ENCODE measurements around the gene OVOL1. TPM values are rescaled to one million over a fixed set of nuclear protein-coding genes. Genes with fewer than 3 reads are reported as not detected.
"Not testable (repeated sequence)": the region's sequence is repeated elsewhere in the genome, so short reads cannot be mapped to it uniquely, and the experiment has no call there.

OVOL1 gene
- total RNA-seq: 25.8 TPM

- DNase-seq (ENCODE audit: low spot score): peak; percentile 88
Observed at GRCh38 chr11:65786786-65787636, at the start of gene OVOL1. Gene OVOL1 (plus strand): TSS chr11:65787063. CDS start chr11:65787374, 311 bp downstream.

- no peak for DNase-seq (ENCODE audit: low spot score)
Observed at GRCh38 chr11:65739022-65739421, 47.8 kb upstream of the OVOL1 start.

- DNase-seq (ENCODE audit: low spot score): no peak
Observed at GRCh38 chr11:65741185-65741584, 45.7 kb upstream of the OVOL1 start.

GRCh38 chr11:65742353-65742752, 44.5 kb upstream of the OVOL1 start:
- no peak for DNase-seq (ENCODE audit: low spot score)

- no peak for DNase-seq (ENCODE audit: low spot score)
Observed at GRCh38 chr11:65743681-65744025, 43.2 kb upstream of the OVOL1 start.

- DNase-seq (ENCODE audit: low spot score): no peak
Observed at GRCh38 chr11:65744026-65744698, 42.7 kb upstream of the OVOL1 start.

GRCh38 chr11:65744699-65745042, 42.2 kb upstream of the OVOL1 start:
- no peak for DNase-seq (ENCODE audit: low spot score)

- DNase-seq (ENCODE audit: low spot score): no peak
Observed at GRCh38 chr11:65745049-65745448, 41.8 kb upstream of the OVOL1 start.

- DNase-seq (ENCODE audit: low spot score): not testable (repeated sequence)
Observed at GRCh38 chr11:65762169-65762568, 24.7 kb upstream of the OVOL1 start.

- DNase-seq (ENCODE audit: low spot score): not testable (repeated sequence)
Observed at GRCh38 chr11:65762816-65763215, 24.0 kb upstream of the OVOL1 start.

GRCh38 chr11:65764434-65764833, 22.4 kb upstream of the OVOL1 start:
- no peak for DNase-seq (ENCODE audit: low spot score)

- no peak for DNase-seq (ENCODE audit: low spot score)
Observed at GRCh38 chr11:65766535-65766934, 20.3 kb upstream of the OVOL1 start.

GRCh38 chr11:65767406-65767805, 19.5 kb upstream of the OVOL1 start:
- DNase-seq (ENCODE audit: low spot score): no peak

GRCh38 chr11:65767806-65768205, 19.1 kb upstream of the OVOL1 start:
- not testable (repeated sequence) for DNase-seq (ENCODE audit: low spot score)

GRCh38 chr11:65770951-65771567, 15.8 kb upstream of the OVOL1 start:
- DNase-seq (ENCODE audit: low spot score): no peak

- no peak for DNase-seq (ENCODE audit: low spot score)
Observed at GRCh38 chr11:65771589-65772112, 15.2 kb upstream of the OVOL1 start.

GRCh38 chr11:65773784-65774411, 13.0 kb upstream of the OVOL1 start:
- DNase-seq (ENCODE audit: low spot score): no peak

- no peak for DNase-seq (ENCODE audit: low spot score)
Observed at GRCh38 chr11:65774525-65775306, 12.1 kb upstream of the OVOL1 start.

- no peak for DNase-seq (ENCODE audit: low spot score)
Observed at GRCh38 chr11:65776196-65776595, 10.7 kb upstream of the OVOL1 start.

GRCh38 chr11:65776710-65777141, 10.1 kb upstream of the OVOL1 start:
- DNase-seq (ENCODE audit: low spot score): no peak

GRCh38 chr11:65777241-65777640, 9.6 kb upstream of the OVOL1 start:
- no peak for DNase-seq (ENCODE audit: low spot score)
